GM10266 (cell line): ENCODE results near the gene SYNGAP1.

ENCODE experiments used
- DNase-seq: peaks from one replicate; pipeline ENCODE4 v3.0.0; 2012; ENCODE audit errors: extremely low spot score
- TF ChIP-seq, protein P1 (sequence below): IDR thresholded peaks from 2 replicates; pipeline ENCODE4 v1.5.1; 2012; ENCODE audit warnings: mild to moderate bottlenecking, low read depth; ENCODE audit not compliant: control insufficient read depth, insufficient read depth; ENCODE audit errors: missing control alignments

SYNGAP1 gene

DNA sequence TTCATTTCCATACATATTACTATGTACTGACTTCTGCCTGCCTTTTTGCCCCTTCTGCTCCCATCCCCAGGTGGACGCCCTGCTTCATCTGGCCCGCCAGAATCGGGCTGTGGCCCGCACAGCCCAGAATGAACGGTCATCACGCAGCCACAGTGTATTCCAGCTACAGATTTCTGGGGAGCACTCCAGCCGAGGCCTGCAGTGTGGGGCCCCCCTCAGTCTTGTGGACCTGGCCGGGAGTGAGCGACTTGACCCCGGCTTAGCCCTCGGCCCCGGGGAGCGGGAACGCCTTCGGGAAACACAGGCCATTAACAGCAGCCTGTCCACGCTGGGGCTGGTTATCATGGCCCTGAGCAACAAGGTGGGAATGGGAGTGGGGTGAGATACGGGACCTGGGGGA, 13.7 kb upstream of the SYNGAP1 start:
- DNase-seq, result no peak
- TF ChIP-seq, protein P1, sequence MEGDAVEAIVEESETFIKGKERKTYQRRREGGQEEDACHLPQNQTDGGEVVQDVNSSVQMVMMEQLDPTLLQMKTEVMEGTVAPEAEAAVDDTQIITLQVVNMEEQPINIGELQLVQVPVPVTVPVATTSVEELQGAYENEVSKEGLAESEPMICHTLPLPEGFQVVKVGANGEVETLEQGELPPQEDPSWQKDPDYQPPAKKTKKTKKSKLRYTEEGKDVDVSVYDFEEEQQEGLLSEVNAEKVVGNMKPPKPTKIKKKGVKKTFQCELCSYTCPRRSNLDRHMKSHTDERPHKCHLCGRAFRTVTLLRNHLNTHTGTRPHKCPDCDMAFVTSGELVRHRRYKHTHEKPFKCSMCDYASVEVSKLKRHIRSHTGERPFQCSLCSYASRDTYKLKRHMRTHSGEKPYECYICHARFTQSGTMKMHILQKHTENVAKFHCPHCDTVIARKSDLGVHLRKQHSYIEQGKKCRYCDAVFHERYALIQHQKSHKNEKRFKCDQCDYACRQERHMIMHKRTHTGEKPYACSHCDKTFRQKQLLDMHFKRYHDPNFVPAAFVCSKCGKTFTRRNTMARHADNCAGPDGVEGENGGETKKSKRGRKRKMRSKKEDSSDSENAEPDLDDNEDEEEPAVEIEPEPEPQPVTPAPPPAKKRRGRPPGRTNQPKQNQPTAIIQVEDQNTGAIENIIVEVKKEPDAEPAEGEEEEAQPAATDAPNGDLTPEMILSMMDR, result no peak

DNA sequence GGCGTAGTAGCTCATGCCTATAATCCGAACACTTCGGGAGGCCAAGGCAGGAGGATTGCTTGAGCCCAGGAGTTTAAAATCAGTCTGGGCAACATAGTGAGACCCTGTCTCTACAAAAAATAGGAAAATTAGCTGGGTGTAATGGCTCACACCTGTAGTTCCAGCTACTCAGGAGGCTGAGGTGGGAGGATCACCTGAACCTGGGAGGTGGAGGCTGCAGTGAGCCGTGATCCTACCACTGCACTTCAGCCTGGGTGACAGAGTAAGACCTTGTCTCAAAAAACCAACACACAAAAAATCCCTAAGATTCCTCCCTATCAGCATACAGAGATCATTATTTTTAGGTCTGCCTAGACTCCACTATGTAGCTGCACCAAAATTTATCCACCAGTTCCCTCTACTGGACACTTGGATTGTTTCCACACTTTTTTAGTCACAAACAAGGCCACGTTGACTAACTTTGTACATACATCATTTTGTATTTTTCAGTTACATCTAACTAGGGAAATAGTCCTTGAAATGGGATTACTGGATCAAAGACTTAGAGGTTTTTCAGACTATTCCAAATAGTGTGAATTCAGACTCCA, 12.6 kb upstream of the SYNGAP1 start:
- TF ChIP-seq, protein P1, result no peak
- DNase-seq, result no peak

DNA sequence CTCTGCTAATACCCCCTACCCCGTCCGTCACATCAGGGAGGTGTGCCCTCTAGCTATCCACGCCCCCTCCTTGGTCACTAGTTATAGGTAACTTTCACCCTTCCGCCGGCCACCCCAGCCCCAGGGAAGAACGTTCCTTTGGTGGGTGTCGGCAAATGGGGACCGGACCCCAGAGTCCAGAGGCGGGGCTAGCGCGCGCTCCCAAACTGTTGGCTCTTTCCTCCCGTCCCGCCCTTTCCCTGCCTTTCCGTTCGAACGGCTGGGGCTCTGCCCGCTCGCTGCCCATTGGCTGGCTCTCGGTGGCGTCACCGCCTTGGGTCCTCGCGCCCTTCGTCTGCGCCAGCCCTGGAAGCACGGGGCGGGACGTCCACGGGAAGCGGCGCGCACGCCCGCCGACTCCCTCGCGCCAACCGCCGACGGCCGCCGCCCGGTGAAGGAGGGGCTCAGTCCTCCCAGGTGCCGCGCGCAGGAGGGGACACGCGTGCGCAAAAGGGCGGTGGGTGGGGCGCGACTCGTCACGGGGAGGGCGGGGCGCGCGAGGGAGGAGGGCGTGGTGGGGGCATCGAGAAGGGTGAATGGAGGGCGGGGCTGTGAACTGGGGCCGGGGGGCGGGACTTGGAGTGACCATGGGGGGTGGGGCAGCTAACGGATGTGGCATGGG, 9.7 kb upstream of the SYNGAP1 start:
- DNase-seq, result peak; percentile 99
- TF ChIP-seq, protein P1, result no peak

DNA sequence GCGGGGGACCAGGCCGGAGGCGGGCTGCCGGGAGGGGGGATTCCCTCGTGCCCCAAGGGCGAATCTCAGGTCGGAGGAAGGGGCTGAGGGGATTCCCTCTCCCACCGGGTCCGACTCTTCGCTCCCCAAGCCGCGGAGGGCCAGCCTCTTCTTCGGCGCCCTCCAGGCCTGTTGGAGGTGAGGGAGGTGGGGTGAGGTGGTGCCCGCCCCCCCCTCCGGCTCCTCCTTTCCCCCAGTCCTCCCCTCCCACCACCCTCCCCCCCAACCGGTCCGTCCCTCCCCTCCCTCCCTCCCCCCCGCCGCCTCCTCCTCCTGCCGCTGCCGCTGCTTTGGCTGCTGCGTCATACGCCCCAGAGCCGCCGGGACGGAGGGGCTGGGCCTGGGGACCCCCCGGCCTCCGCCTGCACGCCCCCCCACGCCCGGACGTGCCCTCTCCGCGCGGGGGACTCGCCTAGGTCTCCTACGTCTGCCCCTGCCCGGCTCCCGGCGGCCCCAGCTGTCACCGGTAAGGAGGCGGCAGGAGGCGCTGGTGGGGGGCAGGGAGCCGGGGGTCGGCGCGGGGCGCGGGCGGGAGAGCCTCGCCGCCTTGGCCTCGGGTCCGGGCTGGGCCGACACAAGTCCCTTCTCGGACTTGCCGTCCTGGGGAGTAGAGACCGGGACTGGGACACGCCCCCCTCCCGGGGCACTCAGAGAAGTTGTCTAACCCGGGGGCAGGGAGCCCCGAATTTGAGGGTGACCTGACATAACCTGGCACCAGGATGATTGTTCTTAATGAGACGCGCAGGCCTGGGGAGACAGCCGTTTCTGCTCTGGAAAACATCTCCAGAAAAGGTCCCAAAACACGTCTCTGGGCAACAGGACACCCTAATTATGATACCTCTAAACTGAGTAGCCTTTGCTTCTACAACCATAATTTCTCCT, 8.9 kb upstream of the SYNGAP1 start, which contains the start of gene PHF1:
Gene PHF1 (plus strand): TSS at position 304 of the 921 bp plus-strand sequence. CDS start 1,250 bp downstream, outside the sequence.
- peak; percentile 91 for DNase-seq
- TF ChIP-seq, protein P1, result peak; percentile 13

DNA sequence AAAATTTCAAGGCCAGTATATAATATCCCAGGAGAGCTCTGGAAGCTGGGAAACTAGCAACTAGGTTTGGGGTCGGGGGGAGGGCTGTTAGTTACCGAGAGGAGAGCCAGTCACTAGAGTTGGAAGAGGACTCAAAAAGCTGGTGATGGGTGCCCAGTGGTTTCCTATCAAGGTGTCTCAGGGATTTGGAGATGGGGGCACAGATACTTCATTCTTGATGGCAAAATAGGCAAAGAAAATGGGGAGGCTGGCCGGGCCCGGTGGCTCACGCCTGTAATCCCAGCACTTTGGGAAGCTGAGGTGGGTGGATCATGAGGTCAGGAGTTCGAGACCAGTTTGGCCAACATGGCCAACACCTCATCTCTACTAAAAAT, 8.2 kb upstream of the SYNGAP1 start:
- TF ChIP-seq, protein P1, result no peak
- no peak for DNase-seq

DNA sequence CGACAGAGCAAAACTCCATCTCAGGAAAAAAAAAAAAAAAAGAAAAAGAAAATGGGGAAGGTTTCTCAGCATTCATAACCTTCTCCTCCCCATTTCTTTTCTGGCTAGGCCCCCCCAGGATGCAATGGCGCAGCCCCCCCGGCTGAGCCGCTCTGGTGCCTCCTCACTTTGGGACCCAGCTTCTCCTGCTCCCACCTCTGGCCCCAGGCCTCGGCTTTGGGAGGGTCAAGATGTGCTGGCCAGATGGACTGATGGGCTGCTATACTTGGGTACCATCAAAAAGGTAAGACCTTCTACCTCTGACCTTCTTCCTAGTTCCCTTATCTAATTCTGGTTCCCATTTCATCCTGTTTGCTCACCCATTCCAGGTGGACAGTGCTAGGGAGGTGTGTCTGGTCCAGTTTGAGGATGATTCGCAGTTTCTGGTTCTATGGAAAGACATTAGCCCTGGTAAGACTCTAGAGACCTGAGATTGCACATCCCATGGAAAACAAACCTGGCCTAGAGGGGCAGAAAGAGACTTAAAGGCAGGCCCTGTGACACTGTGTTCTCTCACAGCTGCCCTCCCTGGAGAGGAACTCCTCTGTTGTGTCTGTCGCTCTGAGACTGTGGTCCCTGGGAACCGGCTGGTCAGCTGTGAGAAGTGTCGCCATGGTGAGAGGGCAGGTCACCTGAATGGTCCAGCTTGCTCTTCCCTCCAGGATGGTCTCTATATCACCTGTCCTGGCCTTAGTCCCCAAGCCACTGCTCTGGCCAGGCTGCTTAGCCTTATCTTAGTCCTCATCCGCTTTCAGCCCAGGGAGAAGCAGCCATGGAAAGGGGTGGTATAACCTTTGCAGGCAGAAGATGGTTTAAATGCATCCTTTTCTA, 7.5 kb upstream of the SYNGAP1 start:
- TF ChIP-seq, protein P1, result no peak
- no peak for DNase-seq
